SK-N-SH treated with all-trans-retinoic acid at 6 μM for 48 hours (cell line): ENCODE measurements around the gene UNC45B.

Experiments used
- ARNTL ChIP-seq: fragments of 450-650 bp; formaldehyde crosslinking; IDR thresholded peaks from 2 replicates; pipeline ENCODE4 v1.5.0; 2020; ENCODE audit warnings: low read depth, mild to moderate bottlenecking, moderate library complexity, borderline replicate concordance
- PATZ1 ChIP-seq: fragments of 250-450 bp; sonication (Bioruptor Pico); IDR thresholded peaks from 2 replicates; pipeline ENCODE4 v1.8.0; 2020; ENCODE audit warnings: mild to moderate bottlenecking, moderate library complexity, borderline replicate concordance
- ZFP3 ChIP-seq: fragments of 250-450 bp; sonication (Bioruptor Pico); IDR thresholded peaks from 2 replicates; pipeline ENCODE4 v1.5.0; 2020; ENCODE audit warnings: mild to moderate bottlenecking, moderate library complexity
- ZNF8 ChIP-seq: fragments of 450-650 bp; formaldehyde crosslinking; IDR thresholded peaks from 2 replicates; pipeline ENCODE4 v1.5.0; 2020; ENCODE audit warnings: mild to moderate bottlenecking, moderate library complexity

DNA sequence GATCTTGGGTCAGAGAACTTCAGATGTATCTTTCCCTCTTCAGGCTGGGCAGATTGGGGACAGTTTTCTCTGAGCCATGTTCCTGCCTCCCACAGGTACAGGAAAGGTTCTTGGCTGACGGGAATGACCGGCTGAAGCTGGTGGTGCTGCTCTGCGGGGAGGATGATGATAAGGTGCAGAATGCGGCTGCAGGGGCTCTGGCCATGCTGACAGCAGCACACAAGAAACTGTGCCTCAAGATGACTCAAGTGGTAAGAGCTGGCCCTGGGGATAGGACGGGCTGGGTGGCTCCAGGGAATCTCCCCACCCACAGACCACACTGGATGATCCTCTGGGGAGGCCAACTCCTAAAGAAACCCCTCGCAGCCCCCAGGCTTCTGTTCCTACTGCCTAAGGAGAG, 35.7 kb downstream of the UNC45B start:
- TF ChIP-seq ZNF8 (CRISPR knock-in tag) (no peak), ZFP3 (CRISPR knock-in tag) (no peak), PATZ1 (CRISPR knock-in tag) (no peak), ARNTL (CRISPR knock-in tag) (no peak)
